22Rv1 (cell line): ENCODE data around the gene EPHA5.

Source experiments
- CTCF ChIP-seq: fragments of 450-650 bp; IDR thresholded peaks from 2 replicates; pipeline ENCODE4 v1.5.1; 2017; ENCODE audit warnings: mild to moderate bottlenecking
- ZFX ChIP-seq: fragments of 450-650 bp; IDR thresholded peaks from 2 replicates; pipeline ENCODE4 v1.6.1; 2017; ENCODE audit warnings: antibody characterized with exemption, borderline replicate concordance

GRCh38 chr4:65645185-65645584 is 25.1 kb downstream of the EPHA5 start:
- no peak for TF ChIP-seq CTCF
- TF ChIP-seq ZFX, result no peak
